H1 (cell line): ENCODE results near the gene HMGB1. TPM values are rescaled to one million over a fixed set of nuclear protein-coding genes. Genes with fewer than 3 reads are reported as not detected.

Experiments used
- CTCF ChIA-PET: fragments of 300-600 bp; sonication (Branson Sonifier 250); formaldehyde crosslinking; loops from one replicate; lab custom pipeline; 2021; ENCODE audit not compliant: partially characterized antibody; lab: Charles Lee
- POLR2A ChIA-PET: fragments of 300-600 bp; sonication (Branson Sonifier 250); formaldehyde crosslinking; loops from one replicate; lab custom pipeline; 2021; ENCODE audit warnings: inconsistent platforms; ENCODE audit not compliant: partially characterized antibody; lab: Charles Lee
- DNase-seq, 2 experiments: peaks; one replicate each; pipeline versions ENCODE4 v3.0.0 to v3.0.0-alpha.2; 2010 to 2022; ENCODE audit warnings: low spot score in 2 of 2, low read depth in 1 of 2, mixed read lengths in 1 of 2
- FAIRE-seq: peaks from 2 replicates; lab custom pipeline; 2011; peaks lifted over from hg19 to GRCh38; lab: Jason Lieb, UNC
- H2AFZ ChIP-seq: 2 replicates; pipeline ENCODE4 v1.8.1; 2012; ENCODE audit warnings: low read length, inconsistent platforms
- H2AK5ac ChIP-seq: 2 replicates; pipeline ENCODE4 v1.6.1; 2013; ENCODE audit warnings: low read depth, low read length
- H2BK120ac ChIP-seq: replicated peaks from 2 replicates; pipeline ENCODE3; 2013; ENCODE audit warnings: low read depth, low read length, inconsistent platforms
- H2BK12ac ChIP-seq: 2 replicates; pipeline ENCODE4 v1.6.1; 2013; ENCODE audit warnings: low read depth, low read length
- H2BK15ac ChIP-seq: 2 replicates; pipeline ENCODE4 v1.6.1; 2013; ENCODE audit warnings: low read length
- H2BK20ac ChIP-seq: 2 replicates; pipeline ENCODE4 v1.6.1; 2013; ENCODE audit warnings: low read length
- H2BK5ac ChIP-seq: 2 replicates; pipeline ENCODE4 v1.6.1; 2013; ENCODE audit warnings: low read depth, low read length
- H3K14ac ChIP-seq: 2 replicates; pipeline ENCODE4 v1.6.1; 2013; ENCODE audit warnings: inconsistent platforms; ENCODE audit not compliant: insufficient read length
- H3K18ac ChIP-seq: 2 replicates; pipeline ENCODE4 v1.6.1; 2013; ENCODE audit warnings: low read length; ENCODE audit errors: extremely low read depth
- H3K23ac ChIP-seq: 2 replicates; pipeline ENCODE4 v1.6.1; 2013; ENCODE audit warnings: inconsistent platforms; ENCODE audit not compliant: insufficient read length
- H3K23me2 ChIP-seq: 2 replicates; pipeline ENCODE4 v1.6.1; 2013; ENCODE audit warnings: low read depth, low read length
- H3K27ac ChIP-seq: 2 replicates; pipeline ENCODE4 v1.6.1; 2011; ENCODE audit warnings: low read depth, low read length, inconsistent platforms
- H3K27me3 ChIP-seq, 4 experiments: replicated peaks in 1 of 4; 1 replicate in 1 of 4; 2 replicates in 3 of 4; pipeline versions ENCODE4 v1.6.1 to v1.8.1; 2011 to 2013; ENCODE audit warnings: low read length in 3 of 4, mild to moderate bottlenecking in 3 of 4, inconsistent platforms in 2 of 4, mixed read lengths in 2 of 4, moderate library complexity in 1 of 4; ENCODE audit not compliant: control insufficient read depth in 3 of 4, insufficient read depth in 3 of 4; ENCODE audit errors: extremely low read depth in 1 of 4
- H3K36me3 ChIP-seq, 4 experiments: 2 replicates each; pipeline versions ENCODE4 v1.6.1 to v1.8.1; 2011 to 2013; ENCODE audit warnings: mild to moderate bottlenecking in 4 of 4, low read length in 3 of 4, moderate library complexity in 2 of 4, control low read depth in 1 of 4, inconsistent platforms in 1 of 4; ENCODE audit not compliant: insufficient read depth in 4 of 4, control insufficient read depth in 2 of 4
- H3K4ac ChIP-seq: replicated peaks from 2 replicates; pipeline ENCODE3; 2013; ENCODE audit warnings: low read length, low read depth, mixed read lengths, inconsistent platforms; ENCODE audit not compliant: insufficient read length
- H3K4me1 ChIP-seq, 4 experiments: replicated peaks in 1 of 4; 1 replicate in 1 of 4; 2 replicates in 3 of 4; pipeline versions ENCODE4 v1.6.1 to v1.8.1; 2011 to 2013; ENCODE audit warnings: low read length in 3 of 4, inconsistent platforms in 2 of 4, mixed read lengths in 1 of 4; ENCODE audit not compliant: insufficient read depth in 4 of 4, control insufficient read depth in 3 of 4
- H3K4me2 ChIP-seq, 2 experiments: 2 replicates each; pipeline versions ENCODE4 v1.6.1 to v1.8.1; 2011 to 2013; ENCODE audit warnings: low read depth in 2 of 2, low read length in 2 of 2, control low read depth in 1 of 2, inconsistent platforms in 1 of 2, mild to moderate bottlenecking in 1 of 2; ENCODE audit not compliant: insufficient read depth in 1 of 2
- H3K4me3 ChIP-seq, 4 experiments: fragments of 200-600, 300-600 bp in 1 of 4; sonication (generic), shearing (Covaris generic), sonication (Bioruptor Twin) in 1 of 4; 2 replicates each; pipeline versions ENCODE4 v1.5.1 to v1.8.1; 2011 to 2016; ENCODE audit warnings: low read length in 4 of 4, low read depth in 3 of 4, control low read depth in 2 of 4, inconsistent platforms in 2 of 4, mild to moderate bottlenecking in 2 of 4, mixed read lengths in 1 of 4, moderate library complexity in 1 of 4; ENCODE audit not compliant: insufficient read depth in 2 of 4; ENCODE audit errors: extremely low read depth in 1 of 4
- H3K56ac ChIP-seq: replicated peaks from 2 replicates; pipeline ENCODE3; 2013; ENCODE audit warnings: low read depth, mild to moderate bottlenecking, mixed read lengths, low read length, inconsistent platforms; ENCODE audit not compliant: insufficient read length
- H3K79me1 ChIP-seq: 2 replicates; pipeline ENCODE4 v1.6.1; 2013; ENCODE audit warnings: low read depth, low read length, control low read depth
- H3K79me2 ChIP-seq, 2 experiments: 2 replicates each; pipeline versions ENCODE4 v1.6.1 to v1.8.1; 2012 to 2013; ENCODE audit warnings: low read length in 2 of 2, mild to moderate bottlenecking in 2 of 2, inconsistent platforms in 1 of 2; ENCODE audit not compliant: insufficient read depth in 2 of 2, control insufficient read depth in 1 of 2
- H3K9ac ChIP-seq, 4 experiments: replicated peaks in 1 of 4; 1 replicate in 1 of 4; 2 replicates in 3 of 4; pipeline versions ENCODE4 v1.6.1 to v1.8.1; 2011 to 2013; ENCODE audit warnings: low read depth in 3 of 4, low read length in 3 of 4, control low read depth in 2 of 4, mild to moderate bottlenecking in 2 of 4, moderate library complexity in 2 of 4, inconsistent platforms in 1 of 4; ENCODE audit errors: extremely low read depth in 1 of 4
- H3K9me3 ChIP-seq, 2 experiments: 2 replicates each; pipeline versions ENCODE4 v1.6.1 to v1.8.1; 2012 to 2013; ENCODE audit warnings: mild to moderate bottlenecking in 2 of 2, moderate library complexity in 2 of 2, control low read depth in 1 of 2, inconsistent platforms in 1 of 2, low read depth in 1 of 2, low read length in 1 of 2, mixed read lengths in 1 of 2; ENCODE audit not compliant: insufficient read depth in 2 of 2
- H4K20me1 ChIP-seq, 2 experiments: replicated peaks in 1 of 2; 2 replicates each; pipeline versions ENCODE3 to v1.8.1; 2011 to 2013; ENCODE audit warnings: inconsistent platforms in 2 of 2, low read length in 2 of 2, mild to moderate bottlenecking in 1 of 2; ENCODE audit not compliant: insufficient read depth in 2 of 2, control insufficient read depth in 1 of 2
- H4K5ac ChIP-seq: 2 replicates; pipeline ENCODE4 v1.6.1; 2013; ENCODE audit warnings: low read length, low read depth, mixed read lengths, inconsistent platforms; ENCODE audit not compliant: insufficient read length
- H4K8ac ChIP-seq: 2 replicates; pipeline ENCODE4 v1.8.0; 2013; ENCODE audit warnings: mild to moderate bottlenecking, moderate library complexity, low read length, inconsistent platforms; ENCODE audit not compliant: insufficient read depth; ENCODE audit errors: extremely low read depth
- H4K91ac ChIP-seq: replicated peaks from 2 replicates; pipeline ENCODE3; 2013; ENCODE audit warnings: low read length, mixed read lengths, inconsistent platforms; ENCODE audit not compliant: insufficient read length
- EZH2 ChIP-seq: fragments of 200-600 bp; sonication (generic); IDR thresholded peaks from 2 replicates; pipeline ENCODE4 v1.7.1; 2012; ENCODE audit warnings: low read depth, mild to moderate bottlenecking, moderate library complexity, low read length, inconsistent platforms; ENCODE audit not compliant: severe bottlenecking
- KDM5A ChIP-seq: fragments of 200-600 bp; IDR thresholded peaks from 2 replicates; pipeline ENCODE4 v1.7.1; 2012; ENCODE audit warnings: mild to moderate bottlenecking, low read length, inconsistent platforms, mixed read lengths
- WGBS, 2 experiments: shearing (Covaris generic) in 1 of 2; methylation state at CpG; one replicate each; pipeline versions ENCODE4 v1.1.6 to v1.1.7; 2013 to 2015; ENCODE audit warnings: low lambda C conversion rate in 2 of 2, mixed read lengths in 2 of 2, inconsistent platforms in 1 of 2, low coverage in 1 of 2, missing lambda C conversion rate in 1 of 2; ENCODE audit not compliant: insufficient replicate concordance in 2 of 2, insufficient coverage in 1 of 2, insufficient read length in 1 of 2; ENCODE audit errors: extremely low coverage in 1 of 2, missing lambda C conversion rate in 1 of 2; 5-methylcytosine and 5-hydroxymethylcytosine counted together
- polyA plus RNA-seq, 7 experiments: library from polyadenylated mRNA; depleted of rRNA in 3 of 7; stranded (reverse) in 5 of 7; unstranded in 2 of 7; fragments of >200 nt in 5 of 7; fragments of 200-250 nt in 2 of 7; gene quantifications; 1 replicate in 5 of 7; 2 replicates in 1 of 7; 4 replicates in 1 of 7; pipeline versions ENCODE4 v1.2.1 to v1.2.3, GENCODE V29; 2011 to 2013; ENCODE audit warnings: missing spikeins in 2 of 7, mixed read lengths in 2 of 7
- total RNA-seq: library from RNA; stranded (reverse); fragmentation: NEBNext Ultra II Directional; extraction: Animal tissue kit (Norgen Biotek cat#: 25700); gene quantifications from 2 replicates; pipeline ENCODE4 v1.2.1, GENCODE V29; 2021

HMGB1 gene
- total and polyA plus RNA-seq, 2 of the 8 experiments (the other 6 are each of a cell fraction or from before 2014, with no cell fraction given): 123 to 776 TPM

GRCh38 chr13:30510811-30511371 is 45.2 kb upstream of the HMGB1 start:
- H3K9me3 ChIP-seq: no peaks in the 10 kb centered on the region
- no peak overlapping the region for H3K4me3 ChIP-seq
- H3K4me2 ChIP-seq: no peak overlapping the region
- H2BK12ac ChIP-seq: no peak overlapping the region
- no peaks in the 10 kb centered on the region for H4K20me1 ChIP-seq
- H4K5ac ChIP-seq: no peak overlapping the region
- no peak overlapping the region for H4K8ac ChIP-seq
- no peak overlapping the region for H2AK5ac ChIP-seq
- H2BK20ac ChIP-seq: no peak overlapping the region
- DNase-seq (no peak), FAIRE-seq (no peak)
- no peak overlapping the region for H2BK15ac ChIP-seq
- H3K79me2 ChIP-seq: no peaks in the 10 kb centered on the region
- H2BK5ac ChIP-seq: no peak overlapping the region
- no peaks in the 10 kb centered on the region; a peak in 1 of 7 replicates for H3K4me1 ChIP-seq
- no peaks in the 10 kb centered on the region for H3K36me3 ChIP-seq
- no peak overlapping the region for H3K4ac ChIP-seq
- TF ChIP-seq KDM5A (no peak), EZH2 (no peak)
- ChIA-PET POLR2A (interaction anchor here (1.2 kb wide), 1 partner anchor 101 kb away, joined by 3 read pairs; no protein-coding TSS in a partner anchor), CTCF (no interaction called here)
- H3K23me2 ChIP-seq: no peaks in the 10 kb centered on the region
- no peak overlapping the region for H3K27ac ChIP-seq
- no peak overlapping the region for H3K23ac ChIP-seq
- H2BK120ac ChIP-seq: no peak overlapping the region
- no peak overlapping the region for H2AFZ ChIP-seq
- no peak overlapping the region for H3K14ac ChIP-seq
- no peak overlapping the region for H3K56ac ChIP-seq
- no peaks in the 10 kb centered on the region for H3K79me1 ChIP-seq
- no peak overlapping the region for H4K91ac ChIP-seq
- no peak overlapping the region for H3K9ac ChIP-seq
- WGBS, 2 experiments: 89% methylated on average over 4 of the region's 4 CpGs; no CpG with 5 or more reads in 1 of the 2 experiments
- H3K27me3 ChIP-seq: no peaks in the 10 kb centered on the region
- H3K18ac ChIP-seq: no peak overlapping the region
